Upper lobe of right lung (tissue), 1 donor: Measurements from ENCODE around the gene ZFYVE16. TPM values are rescaled to one million over a fixed set of nuclear protein-coding genes. Genes with fewer than 3 reads are reported as not detected.
"Not testable (repeated sequence)": the region's sequence is repeated elsewhere in the genome, so short reads cannot be mapped to it uniquely, and the experiment has no call there.

Experiments
- ATAC-seq: fragments of 200-7000 bp; cut with Tn5 transposase; one replicate; pipeline ENCODE4 v1.9.1; 2020; ENCODE audit warnings: mild to moderate bottlenecking, moderate library complexity
- DNase-seq: peaks from one replicate; pipeline ENCODE4 v3.0.0-alpha.2; 2020
- H3K27ac ChIP-seq: fragments of 200-600 bp; one replicate; pipeline ENCODE4 v1.8.0; 2022
- H3K27me3 ChIP-seq: fragments of 200-600 bp; one replicate; pipeline ENCODE4 v1.8.0; 2022; ENCODE audit warnings: mild to moderate bottlenecking
- H3K36me3 ChIP-seq: fragments of 200-600 bp; one replicate; pipeline ENCODE4 v1.8.0; 2022
- H3K4me1 ChIP-seq: fragments of 200-600 bp; one replicate; pipeline ENCODE4 v1.8.0; 2022
- H3K4me3 ChIP-seq: fragments of 200-600 bp; one replicate; pipeline ENCODE4 v1.8.0; 2022; ENCODE audit warnings: mild to moderate bottlenecking
- H3K9me3 ChIP-seq: fragments of 200-600 bp; one replicate; pipeline ENCODE4 v1.8.0; 2022
- intact Hi-C: fragments of 100-400 bp; cut with DNase I; formaldehyde crosslinking; loops from one replicate; pipeline ENCODE4 v1.11.0; 2022
- total RNA-seq: library from RNA; stranded (reverse); fragmentation: NEBNext Ultra II Directional; extraction: Animal tissue kit (Norgen Biotek cat#: 25700); gene quantifications from one replicate; pipeline ENCODE4 v1.2.1, GENCODE V29; 2021
- TF ChIP-seq, protein P1 (sequence below): fragments of 200-600 bp; IDR thresholded peaks from one replicate; pipeline ENCODE4 v1.8.0; 2022; ENCODE audit warnings: antibody characterized with exemption
- donor health status: DM: no; HTN: yes; CAD: no; lungs with severe emphysema.

Gene ZFYVE16
- total RNA-seq, 1 donor from 2014 or later: 60.6 TPM

GRCh38 chr5:80463269-80463668 lies 55.4 kb downstream of the ZFYVE16 start:
- ATAC-seq: no peak
- H3K27ac ChIP-seq: no peak overlapping the region
- DNase-seq: no peak
- TF ChIP-seq, protein P1, sequence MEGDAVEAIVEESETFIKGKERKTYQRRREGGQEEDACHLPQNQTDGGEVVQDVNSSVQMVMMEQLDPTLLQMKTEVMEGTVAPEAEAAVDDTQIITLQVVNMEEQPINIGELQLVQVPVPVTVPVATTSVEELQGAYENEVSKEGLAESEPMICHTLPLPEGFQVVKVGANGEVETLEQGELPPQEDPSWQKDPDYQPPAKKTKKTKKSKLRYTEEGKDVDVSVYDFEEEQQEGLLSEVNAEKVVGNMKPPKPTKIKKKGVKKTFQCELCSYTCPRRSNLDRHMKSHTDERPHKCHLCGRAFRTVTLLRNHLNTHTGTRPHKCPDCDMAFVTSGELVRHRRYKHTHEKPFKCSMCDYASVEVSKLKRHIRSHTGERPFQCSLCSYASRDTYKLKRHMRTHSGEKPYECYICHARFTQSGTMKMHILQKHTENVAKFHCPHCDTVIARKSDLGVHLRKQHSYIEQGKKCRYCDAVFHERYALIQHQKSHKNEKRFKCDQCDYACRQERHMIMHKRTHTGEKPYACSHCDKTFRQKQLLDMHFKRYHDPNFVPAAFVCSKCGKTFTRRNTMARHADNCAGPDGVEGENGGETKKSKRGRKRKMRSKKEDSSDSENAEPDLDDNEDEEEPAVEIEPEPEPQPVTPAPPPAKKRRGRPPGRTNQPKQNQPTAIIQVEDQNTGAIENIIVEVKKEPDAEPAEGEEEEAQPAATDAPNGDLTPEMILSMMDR: no peak
- no peaks in the 10 kb centered on the region for H3K27me3 ChIP-seq
- H3K36me3 ChIP-seq: peaks cover 34% of the 10 kb centered on the region
- H3K4me1 ChIP-seq: peaks cover 22% of the 10 kb centered on the region
- no peak overlapping the region for H3K4me3 ChIP-seq
- intact Hi-C loops: no loop called here
- H3K9me3 ChIP-seq: peaks cover 6% of the 10 kb centered on the region

GRCh38 chr5:80466669-80467485 lies 59.0 kb downstream of the ZFYVE16 start:
- ATAC-seq (peak; percentile 81), DNase-seq (no peak)
- TF ChIP-seq, protein P1: no peak
- Histone ChIP-seq H3K27ac (no peak overlapping the region), H3K27me3 (no peaks in the 10 kb centered on the region), H3K36me3 (peaks cover 14% of the 10 kb centered on the region), H3K9me3 (peaks cover 6% of the 10 kb centered on the region), H3K4me1 (peaks cover 22% of the 10 kb centered on the region), H3K4me3 (no peak overlapping the region)
- intact Hi-C loops: no loop called here

DNA sequence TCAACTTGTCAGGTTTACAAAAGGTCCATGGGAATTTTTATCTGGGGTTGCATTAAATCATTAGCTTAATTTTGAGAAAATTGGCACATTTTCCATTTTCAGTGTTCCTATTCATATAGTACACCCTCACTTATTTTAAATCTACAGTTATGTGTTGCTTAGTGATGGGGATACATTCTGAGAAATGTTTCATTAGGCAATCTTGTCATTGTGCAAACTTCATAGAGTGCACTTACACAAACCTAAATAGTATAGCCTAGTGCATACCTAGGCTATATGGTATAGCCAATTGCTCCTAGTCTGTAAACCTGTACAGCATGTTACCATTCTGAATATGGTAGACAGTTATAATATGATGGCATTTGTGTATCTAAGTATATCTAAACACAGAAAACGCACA lies 60.3 kb downstream of the ZFYVE16 start:
- no peak for DNase-seq
- H3K27ac ChIP-seq: no peak overlapping the region
- H3K9me3 ChIP-seq: peaks cover 6% of the 10 kb centered on the region
- H3K4me3 ChIP-seq: no peak overlapping the region
- no peaks in the 10 kb centered on the region for H3K27me3 ChIP-seq
- H3K36me3 ChIP-seq: peaks cover 11% of the 10 kb centered on the region
- intact Hi-C loops: no loop called here
- TF ChIP-seq, protein P1: no peak
- H3K4me1 ChIP-seq: peaks cover 22% of the 10 kb centered on the region
- no peak for ATAC-seq

- H3K4me3 ChIP-seq, DNase-seq, H3K27me3 ChIP-seq, H3K9me3 ChIP-seq, ATAC-seq, intact Hi-C loops, H3K27ac ChIP-seq: not testable (repeated sequence)
- H3K36me3 ChIP-seq: peaks cover 27% of the 10 kb centered on the region
- H3K4me1 ChIP-seq: peaks cover 21% of the 10 kb centered on the region
These were observed 62.8 kb downstream of the ZFYVE16 start for GRCh38 chr5:80470631-80471030.

GRCh38 chr5:80474929-80475328 lies 67.1 kb downstream of the ZFYVE16 start:
- intact Hi-C loops: no loop called here
- Histone ChIP-seq H3K27me3 (no peaks in the 10 kb centered on the region), H3K9me3 (no peaks in the 10 kb centered on the region), H3K4me1 (no peaks in the 10 kb centered on the region), H3K27ac (no peak overlapping the region), H3K36me3 (peaks cover 37% of the 10 kb centered on the region), H3K4me3 (no peak overlapping the region)
- TF ChIP-seq, protein P1: no peak
- DNase-seq: no peak
- ATAC-seq: no peak

- Histone ChIP-seq H3K4me1 (no peaks in the 10 kb centered on the region), H3K27me3 (no peaks in the 10 kb centered on the region), H3K27ac (no peak overlapping the region), H3K36me3 (peaks cover 24% of the 10 kb centered on the region), H3K9me3 (peaks cover 4% of the 10 kb centered on the region), H3K4me3 (no peak overlapping the region)
- no peak for ATAC-seq
- intact Hi-C loops: no loop called here
- no peak for DNase-seq
- TF ChIP-seq, protein P1: no peak
These were observed 71.8 kb downstream of the ZFYVE16 start for GRCh38 chr5:80479713-80480112.
